IMR-90 (cell line): ENCODE data around the gene ADGRG1. TPM values are rescaled to one million over a fixed set of nuclear protein-coding genes. Genes with fewer than 3 reads are reported as not detected.
A peak's percentile ranks its signal among the peaks of the same experiment; 100 is the strongest.

Experiments used
- ATAC-seq: fragments of 200-7000 bp; cut with Tn5 transposase; 2 replicates; pipeline ENCODE4 v1.9.1; 2020; ENCODE audit warnings: low read depth, mild to moderate bottlenecking, moderate library complexity
- BruUV-seq: library from RNA; stranded (reverse); fragments of 400-500 nt; replicated peaks from 2 replicates; lab custom pipeline; 2021; lab: Mats Ljungman, UMichigan
- CTCF ChIA-PET: fragments of 300-600 bp; formaldehyde crosslinking; extraction: SDS; loops from one replicate; lab custom pipeline; 2021; ENCODE audit warnings: antibody characterized with exemption; lab: Yijun Ruan, JAX
- POLR2A ChIA-PET: fragments of 300-600 bp; sonication (Branson Sonifier 250); formaldehyde crosslinking; loops from one replicate; lab custom pipeline; 2022; ENCODE audit warnings: antibody characterized with exemption; ENCODE audit not compliant: unreplicated experiment; lab: Charles Lee
- DNase-seq: peaks from one replicate; pipeline ENCODE4 v3.0.0; 2013
- H2AFZ ChIP-seq: replicated peaks from 2 replicates; pipeline ENCODE3; 2013; ENCODE audit warnings: low read length, mild to moderate bottlenecking; ENCODE audit not compliant: poor library complexity
- H2AK5ac ChIP-seq: 2 replicates; pipeline ENCODE4 v1.6.1; 2013; ENCODE audit warnings: low read depth, low read length, inconsistent platforms
- H2AK9ac ChIP-seq: replicated peaks from 2 replicates; pipeline ENCODE3; 2013; ENCODE audit warnings: mild to moderate bottlenecking, low read depth, low read length, moderate library complexity; ENCODE audit not compliant: poor library complexity
- H2BK120ac ChIP-seq: 2 replicates; pipeline ENCODE4 v1.6.1; 2013; ENCODE audit warnings: low read depth, low read length, inconsistent platforms
- H2BK15ac ChIP-seq: 3 replicates; pipeline ENCODE4 v1.6.1; 2013; ENCODE audit warnings: low read depth, low read length, inconsistent platforms
- H2BK20ac ChIP-seq: 2 replicates; pipeline ENCODE4 v1.6.1; 2013; ENCODE audit warnings: low read depth, mild to moderate bottlenecking, inconsistent platforms, low read length, moderate library complexity
- H2BK5ac ChIP-seq: 2 replicates; pipeline ENCODE4 v1.6.1; 2013; ENCODE audit warnings: mild to moderate bottlenecking, low read depth, low read length, inconsistent platforms; ENCODE audit not compliant: poor library complexity, severe bottlenecking
- H3K14ac ChIP-seq: replicated peaks from 2 replicates; pipeline ENCODE4 v1.6.1; 2013; ENCODE audit warnings: low read depth, low read length, inconsistent platforms
- H3K18ac ChIP-seq: 2 replicates; pipeline ENCODE4 v1.6.1; 2013; ENCODE audit warnings: low read depth, low read length, control low read depth
- H3K23ac ChIP-seq: 2 replicates; pipeline ENCODE4 v1.6.1; 2013; ENCODE audit warnings: low read depth, low read length, inconsistent platforms
- H3K27ac ChIP-seq: 2 replicates; pipeline ENCODE4 v1.5.1; 2013; ENCODE audit warnings: mild to moderate bottlenecking, control low read depth, low read length; ENCODE audit not compliant: insufficient read depth
- H3K27me3 ChIP-seq: 2 replicates; pipeline ENCODE4 v1.6.1; 2013; ENCODE audit warnings: low read length; ENCODE audit not compliant: control insufficient read depth, insufficient read depth
- H3K36me3 ChIP-seq: 2 replicates; pipeline ENCODE4 v1.6.1; 2013; ENCODE audit warnings: low read length, mixed read lengths; ENCODE audit not compliant: control insufficient read depth, insufficient read depth
- H3K4ac ChIP-seq: 2 replicates; pipeline ENCODE4 v1.6.1; 2013; ENCODE audit warnings: low read depth, low read length, inconsistent platforms
- H3K4me1 ChIP-seq: 2 replicates; pipeline ENCODE4 v1.6.1; 2013; ENCODE audit warnings: low read length, mixed read lengths; ENCODE audit not compliant: control insufficient read depth, insufficient read depth
- H3K4me2 ChIP-seq: 2 replicates; pipeline ENCODE4 v1.6.1; 2013; ENCODE audit warnings: low read depth, mild to moderate bottlenecking, control low read depth, low read length, moderate library complexity
- H3K4me3 ChIP-seq: 2 replicates; pipeline ENCODE4 v1.5.1; 2013; ENCODE audit warnings: low read depth, mild to moderate bottlenecking, control low read depth, low read length, moderate library complexity; ENCODE audit not compliant: insufficient read depth
- H3K56ac ChIP-seq: 2 replicates; pipeline ENCODE4 v1.6.1; 2013; ENCODE audit warnings: low read length, inconsistent platforms; ENCODE audit not compliant: insufficient read depth; ENCODE audit errors: extremely low read depth
- H3K79me1 ChIP-seq, 2 experiments: 2 replicates each; pipeline ENCODE4 v1.6.1; 2013; ENCODE audit warnings: low read length in 2 of 2, inconsistent platforms in 1 of 2, low read depth in 1 of 2
- H3K9ac ChIP-seq: 2 replicates; pipeline ENCODE4 v1.6.1; 2013; ENCODE audit warnings: low read depth, low read length, control low read depth
- H3K9me1 ChIP-seq: 2 replicates; pipeline ENCODE4 v1.6.1; 2013; ENCODE audit warnings: low read length, inconsistent platforms; ENCODE audit not compliant: insufficient read depth
- H3K9me3 ChIP-seq: 2 replicates; pipeline ENCODE4 v1.6.1; 2013; ENCODE audit warnings: low read length; ENCODE audit not compliant: control insufficient read depth, insufficient read depth
- H4K20me1 ChIP-seq: 2 replicates; pipeline ENCODE4 v1.6.1; 2013; ENCODE audit warnings: low read length, inconsistent platforms; ENCODE audit not compliant: insufficient read depth
- H4K5ac ChIP-seq: 2 replicates; pipeline ENCODE4 v1.6.1; 2013; ENCODE audit warnings: mild to moderate bottlenecking, low read depth, low read length, control low read depth
- H4K8ac ChIP-seq, 2 experiments: 2 replicates each; pipeline ENCODE4 v1.6.1; 2013; ENCODE audit warnings: low read depth in 2 of 2, low read length in 2 of 2, control low read depth in 1 of 2, inconsistent platforms in 1 of 2
- H4K91ac ChIP-seq: 2 replicates; pipeline ENCODE4 v1.6.1; 2013; ENCODE audit warnings: low read depth, low read length, inconsistent platforms; ENCODE audit not compliant: insufficient read depth
- ELK1 ChIP-seq: fragments of 150-350 bp; IDR thresholded peaks from 2 replicates; pipeline ENCODE4 v1.6.1; 2016; ENCODE audit warnings: low read depth, mild to moderate bottlenecking, low read length, moderate library complexity, borderline replicate concordance
- RCOR1 ChIP-seq: IDR thresholded peaks from 2 replicates; pipeline ENCODE4 v1.6.1; 2012; ENCODE audit warnings: mild to moderate bottlenecking, low read length, improper control_type of control experiment; ENCODE audit not compliant: insufficient replicate concordance
- SMC3 ChIP-seq: fragments of 150-350 bp; IDR thresholded peaks from 2 replicates; pipeline ENCODE4 v1.6.1; 2016; ENCODE audit warnings: low read depth, mild to moderate bottlenecking, antibody characterized with exemption, low read length, moderate library complexity
- WGBS, 2 experiments: methylation state at CpG; one replicate each; pipeline versions ENCODE4 v1.1.5 to v1.1.7; 2013; ENCODE audit warnings: missing lambda C conversion rate in 2 of 2; ENCODE audit not compliant: insufficient read length in 1 of 2; ENCODE audit errors: extremely low coverage in 2 of 2; 5-methylcytosine and 5-hydroxymethylcytosine counted together
- dilution Hi-C: fragments of 300-500 bp; cut with HindIII; formaldehyde crosslinking; loops from one replicate; pipeline ENCODE4 v1.14.3; 2018; ENCODE audit warnings: low sequenced_read_pairs; ENCODE audit not compliant: unreplicated experiment
- in situ Hi-C: fragments of 300-500 bp; cut with MboI; formaldehyde crosslinking; loops from 3 replicates; pipeline ENCODE4 v1.14.3; 2019; ENCODE audit warnings: low sequenced_read_pairs, inconsistent platforms, mixed read lengths
- intact Hi-C: fragments of 100-400 bp; cut with micrococcal nuclease; formaldehyde crosslinking; loops from 2 replicates; pipeline ENCODE4 v1.10.0; 2022
- polyA plus RNA-seq, 3 experiments: library from polyadenylated mRNA; depleted of rRNA; stranded (reverse); fragments of >200 nt; gene quantifications; 2 replicates each; pipeline ENCODE4 v1.2.3, GENCODE V29; 2012; ENCODE audit warnings: low replicate concordance in 1 of 3
- total RNA-seq: library from RNA; depleted of rRNA; stranded (reverse); fragments of >200 nt; gene quantifications from 2 replicates; pipeline ENCODE4 v1.2.3, GENCODE V29; 2012

ADGRG1 gene
- total and polyA plus RNA-seq, 2 of the 4 experiments (the other 2 are of a cell fraction) = 0.90 to 8.4 TPM

- dilution Hi-C loops (no loop called here), in situ Hi-C loops (loop anchor here (10.0 kb wide), 1 partner anchor 275 kb away; no protein-coding TSS in a partner anchor)
These were observed 39.1 kb upstream of the ADGRG1 start for GRCh38 chr16:57589374-57589773.

More at GRCh38 chr16:57589374-57589773, 39.1 kb upstream of the ADGRG1 start:
- Histone ChIP-seq H2BK15ac (no peak overlapping the region), H2BK5ac (no peak overlapping the region), H2AFZ (no peak overlapping the region), H3K23ac (no peak overlapping the region), H3K9me3 (no peaks in the 10 kb centered on the region), H3K18ac (no peak overlapping the region), H3K36me3 (no peaks in the 10 kb centered on the region), H4K20me1 (peaks cover 3% of the 10 kb centered on the region; the same call in 1 of the 2 replicates), H3K4me3 (no peak overlapping the region), H3K9ac (no peak overlapping the region), H4K8ac (no peak overlapping the region), H3K27ac (no peak overlapping the region), H2BK20ac (no peak overlapping the region), H3K4me1 (peaks cover 8% of the 10 kb centered on the region), H3K14ac (no peak overlapping the region), H2BK120ac (peak overlapping the region; percentile 23; the same call in 1 of the 2 replicates), H3K4me2 (no peak overlapping the region), H2AK5ac (no peak overlapping the region), H3K27me3 (peaks cover 4% of the 10 kb centered on the region; the same call in 1 of the 2 replicates), H3K9me1 (peaks cover 14% of the 10 kb centered on the region), H4K91ac (no peak overlapping the region), H2AK9ac (no peak overlapping the region), H3K4ac (0 out of 2 replicates have a peak overlapping the region, but pooled peaks have one; percentile 29), H3K79me1 (no peaks in the 10 kb centered on the region), H4K5ac (no peak overlapping the region), H3K56ac (no peak overlapping the region)
- WGBS, 2 experiments = no CpG with 5 or more reads among the region's 7 CpGs
- DNase-seq (no peak), ATAC-seq (no peak)
- TF ChIP-seq SMC3 (no peak), RCOR1 (no peak), ELK1 (no peak)
- ChIA-PET CTCF (interaction anchor here (1.2 to 2.4 kb wide), 2 partner anchors 14 to 60 kb away, joined by 5 to 16 read pairs; no protein-coding TSS in a partner anchor), POLR2A (no interaction called here)
- no TSS peak for BruUV-seq
- intact Hi-C loops = no loop called here
